Measurements from ENCODE around the gene LIFR.

LIFR gene

GRCh38 chr5:38433160-38433861 is 123.1 kb downstream of the LIFR start:
- no peak for DNase-seq

DNA sequence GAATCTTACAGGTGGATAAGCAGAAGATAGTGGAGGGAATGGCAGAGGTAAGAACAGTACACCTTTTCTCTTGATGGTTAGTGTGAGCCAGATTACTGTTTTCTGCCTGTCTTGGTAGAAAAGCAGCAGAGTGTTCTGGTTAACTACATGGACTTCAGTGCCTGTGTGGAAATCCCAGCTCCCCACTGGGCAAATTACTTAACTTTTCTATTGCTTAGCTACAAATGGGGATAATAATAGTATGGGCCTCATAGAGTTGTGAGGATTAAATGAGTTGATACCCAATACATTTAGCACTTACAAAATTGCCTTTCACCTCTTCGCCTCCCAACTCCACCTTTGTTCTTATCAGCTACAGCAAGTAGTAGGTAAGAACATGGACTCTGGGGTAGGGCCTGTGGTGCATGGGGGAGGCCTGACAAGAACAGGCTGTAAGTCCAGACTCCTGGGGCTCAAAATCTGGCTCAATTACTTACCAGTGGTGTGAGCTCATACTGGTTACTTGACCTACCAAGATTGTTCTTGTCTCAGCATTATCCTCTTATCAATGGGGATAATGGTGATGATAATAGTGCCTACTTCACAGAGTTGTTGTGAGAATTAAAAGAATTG is 125.1 kb downstream of the LIFR start:
- DNase-seq = no peak

DNA sequence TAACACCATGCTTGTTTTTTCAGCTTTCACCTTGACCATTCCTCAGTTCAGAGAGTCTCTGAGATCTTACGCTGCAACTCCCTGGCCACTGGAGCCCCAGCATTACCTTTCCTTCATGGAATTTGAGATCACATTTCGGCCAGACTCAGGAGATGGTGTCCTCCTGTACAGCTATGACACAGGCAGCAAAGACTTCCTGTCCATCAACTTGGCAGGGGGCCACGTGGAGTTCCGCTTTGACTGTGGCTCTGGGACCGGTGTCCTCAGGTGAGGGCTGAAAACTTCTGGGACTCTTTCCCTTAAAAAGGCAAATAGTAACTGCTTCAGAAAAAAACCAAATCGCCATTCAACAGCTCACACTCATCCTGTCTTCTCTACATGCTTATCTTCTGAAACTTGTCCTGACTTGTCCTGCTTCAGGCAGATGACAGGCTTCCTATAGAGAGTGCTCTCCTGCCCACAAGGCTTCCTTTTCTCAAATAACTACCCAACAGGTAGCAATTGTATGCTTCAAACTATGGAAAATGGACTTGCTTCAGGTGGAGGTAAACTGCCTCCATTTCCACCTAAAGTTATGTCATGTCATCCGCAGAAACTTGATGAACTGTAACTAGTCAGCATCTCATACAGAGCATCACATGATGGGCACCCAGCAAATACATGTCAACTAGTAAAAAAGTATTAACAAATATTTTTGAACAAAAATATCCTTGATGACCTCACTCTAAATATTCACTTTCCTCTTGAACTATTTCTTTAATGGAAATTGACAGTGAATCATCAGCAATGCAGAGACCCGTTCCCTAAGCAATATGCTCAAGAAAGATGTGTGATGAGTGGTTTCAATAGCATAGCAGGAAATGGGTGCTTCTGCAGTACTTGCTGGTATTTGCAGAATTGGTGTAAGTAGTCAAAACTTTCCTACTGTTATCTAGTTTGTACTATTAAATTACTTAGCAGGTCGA is 129.2 kb downstream of the LIFR start:
- DNase-seq = no peak

DNA sequence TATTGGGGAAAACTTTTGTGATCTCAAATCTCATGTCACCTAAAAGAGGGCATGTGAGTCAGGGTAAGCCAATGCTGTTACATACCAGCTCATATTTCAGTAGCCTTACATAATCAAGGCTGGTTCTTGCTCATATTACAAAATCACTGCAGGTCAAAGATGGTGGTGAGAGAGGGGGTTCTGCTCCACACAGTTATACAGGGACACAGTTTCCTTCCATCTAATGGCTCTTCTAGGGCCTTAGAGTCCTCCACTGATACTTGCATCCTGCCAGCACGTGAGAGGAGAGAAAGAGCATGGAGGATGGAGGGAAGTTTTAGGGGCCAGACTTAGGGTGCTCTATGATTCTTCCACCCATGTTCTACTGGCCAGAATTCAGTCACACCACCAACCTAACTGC is 130.0 kb downstream of the LIFR start:
- DNase-seq = no peak
